Limb (tissue), 2 donors: ENCODE data around the gene PIAS3.
"Not testable (repeated sequence)": the region's sequence is repeated elsewhere in the genome, so short reads cannot be mapped to it uniquely, and the experiment has no call there.

Source experiments
- DNase-seq, 2 donors: peaks; one replicate each; pipeline ENCODE4 v3.0.0-alpha.2; 2016; ENCODE audit errors: extremely low spot score in 2 of 2

PIAS3 gene

GRCh38 chr1:145874646-145875045 lies 15.8 kb upstream of the PIAS3 start:
- no peak for DNase-seq

DNA sequence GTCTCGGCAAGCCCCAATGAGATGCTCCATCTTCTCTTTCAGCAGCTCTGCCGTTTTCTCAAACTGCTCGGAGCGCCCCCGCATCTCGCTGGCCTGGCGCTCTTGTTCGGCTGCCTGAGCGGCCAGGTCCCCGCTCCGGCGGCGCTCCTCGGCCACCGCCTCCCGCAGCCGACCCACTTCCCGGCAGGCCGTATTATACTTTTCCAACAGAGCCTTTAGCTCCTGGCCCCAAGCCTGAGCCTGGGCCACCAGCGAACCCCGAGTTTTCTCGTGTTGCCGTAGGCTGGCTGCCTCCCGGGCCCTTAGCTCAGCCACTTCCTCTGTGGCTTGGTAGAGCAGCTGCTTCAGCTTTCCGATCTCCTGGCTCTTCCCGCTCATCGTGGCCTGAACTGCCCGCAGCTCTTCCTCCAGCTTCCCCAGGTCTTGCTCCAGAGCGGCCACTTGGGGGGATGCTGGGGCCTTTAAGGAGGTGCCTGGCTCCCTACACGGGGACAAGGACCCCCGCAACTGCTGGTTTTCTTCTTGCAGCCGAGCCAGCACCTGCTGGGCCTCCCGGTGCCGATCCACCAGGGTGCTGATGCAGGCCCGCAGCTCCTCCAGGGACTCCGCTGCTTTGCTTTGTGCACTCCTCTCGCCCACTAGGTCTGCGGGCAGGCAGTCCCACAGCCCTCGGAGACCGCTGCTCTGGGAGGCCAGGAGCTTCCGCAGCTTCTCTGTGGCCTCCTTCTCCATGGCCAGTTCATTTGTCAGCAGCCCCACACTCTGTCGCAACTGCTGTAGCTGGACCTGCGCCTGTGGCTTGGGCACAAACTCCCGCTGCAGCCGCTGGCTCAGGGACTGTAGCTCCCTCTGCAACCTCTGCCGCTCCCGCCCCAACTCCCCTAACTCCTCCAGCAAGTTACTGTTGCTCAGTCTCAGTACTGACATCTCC lies 13.4 kb upstream of the PIAS3 start:
- peak; percentile 38 to 70 for DNase-seq

- no peak for DNase-seq
These were observed 9.4 kb upstream of the PIAS3 start for GRCh38 chr1:145868232-145868631.

DNA sequence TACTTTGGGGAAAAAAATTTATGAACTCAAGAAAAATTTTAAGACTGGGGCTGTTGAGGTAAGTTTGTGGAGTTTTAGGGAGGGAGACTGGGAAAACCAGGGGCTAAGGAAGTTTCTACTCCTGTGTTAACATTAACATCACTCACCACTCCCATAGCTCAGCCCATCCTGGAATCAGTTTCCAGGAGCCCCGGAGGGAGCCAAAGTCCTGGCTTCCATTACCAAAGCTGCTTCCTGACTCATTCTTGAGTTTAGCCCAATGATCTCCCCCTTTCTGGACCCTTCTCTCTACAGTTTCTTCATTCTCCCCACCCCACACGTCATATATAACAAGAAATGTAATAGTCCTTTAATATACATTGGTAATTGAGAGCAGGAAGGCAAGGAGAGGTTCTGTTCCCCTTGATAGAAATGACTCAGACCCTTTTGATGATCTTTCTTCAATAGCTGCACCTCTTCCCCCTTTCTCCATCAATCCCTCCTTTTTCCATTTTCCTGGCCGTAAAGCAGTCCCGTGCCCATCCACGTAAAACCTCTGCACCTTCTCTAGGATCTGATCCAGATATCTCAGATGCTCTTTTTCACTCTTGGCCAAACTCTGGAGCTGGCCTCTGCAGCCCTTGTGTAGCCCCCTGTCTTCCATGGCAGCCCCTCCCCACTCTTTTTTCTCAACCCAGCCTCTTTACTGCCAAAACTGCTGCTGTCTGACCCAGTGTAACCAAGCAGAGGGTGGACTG lies 4.6 kb upstream of the PIAS3 start:
- peak in 1 of 2 donors; percentile 75 for DNase-seq

- DNase-seq = peak; percentile 91 to 94
These were observed 676 bp upstream of the PIAS3 start for GRCh38 chr1:145859491-145860023.

- peak in 1 of 2 donors; percentile 9 for DNase-seq
These were observed 512 bp downstream of the PIAS3 start for GRCh38 chr1:145858238-145858900.

DNA sequence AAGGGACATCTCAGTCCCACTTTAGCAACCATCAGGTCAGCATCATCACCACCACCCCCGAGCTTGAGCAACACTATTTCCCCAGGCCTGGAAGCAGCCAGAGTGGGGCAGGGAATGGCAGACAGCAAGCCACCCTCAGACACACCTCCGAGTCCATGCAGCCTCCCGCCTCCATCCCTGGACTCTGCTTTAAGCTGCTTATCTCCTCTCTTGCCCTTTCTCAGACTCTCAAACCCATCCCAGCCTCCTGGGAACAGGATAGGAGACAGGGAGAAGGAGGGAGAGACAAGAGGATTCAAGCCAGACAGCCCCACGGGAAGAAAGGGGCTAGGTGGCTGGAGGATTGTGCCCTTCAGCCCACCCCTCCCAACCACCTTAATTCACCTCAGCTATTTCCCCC lies 1.7 kb downstream of the PIAS3 start:
- no peak for DNase-seq

DNA sequence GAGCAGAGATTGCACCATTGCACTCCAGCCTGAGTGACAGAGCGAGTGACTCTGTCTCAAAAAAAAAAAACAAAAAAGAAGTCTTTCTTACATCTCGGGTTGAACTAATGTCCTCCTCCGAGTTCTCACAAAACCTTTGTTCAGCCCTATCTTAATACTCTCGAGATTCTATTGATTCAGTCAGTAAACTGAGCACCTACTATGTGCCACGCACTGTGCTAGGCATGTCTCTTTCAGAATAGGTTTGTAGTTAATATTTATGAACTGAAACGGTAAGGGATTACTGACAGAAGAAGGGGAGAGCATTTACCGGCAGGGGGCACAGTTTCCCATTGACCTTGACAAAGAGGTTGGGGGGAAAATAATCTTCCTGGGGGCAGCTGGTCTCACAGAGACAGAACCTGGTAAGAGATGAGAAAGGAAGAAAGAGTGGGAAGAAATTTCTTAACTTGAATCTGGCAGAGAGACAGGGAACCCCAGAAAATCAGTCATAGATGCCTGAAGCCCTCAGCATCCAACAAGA lies 3.4 kb downstream of the PIAS3 start:
- no peak for DNase-seq

DNA sequence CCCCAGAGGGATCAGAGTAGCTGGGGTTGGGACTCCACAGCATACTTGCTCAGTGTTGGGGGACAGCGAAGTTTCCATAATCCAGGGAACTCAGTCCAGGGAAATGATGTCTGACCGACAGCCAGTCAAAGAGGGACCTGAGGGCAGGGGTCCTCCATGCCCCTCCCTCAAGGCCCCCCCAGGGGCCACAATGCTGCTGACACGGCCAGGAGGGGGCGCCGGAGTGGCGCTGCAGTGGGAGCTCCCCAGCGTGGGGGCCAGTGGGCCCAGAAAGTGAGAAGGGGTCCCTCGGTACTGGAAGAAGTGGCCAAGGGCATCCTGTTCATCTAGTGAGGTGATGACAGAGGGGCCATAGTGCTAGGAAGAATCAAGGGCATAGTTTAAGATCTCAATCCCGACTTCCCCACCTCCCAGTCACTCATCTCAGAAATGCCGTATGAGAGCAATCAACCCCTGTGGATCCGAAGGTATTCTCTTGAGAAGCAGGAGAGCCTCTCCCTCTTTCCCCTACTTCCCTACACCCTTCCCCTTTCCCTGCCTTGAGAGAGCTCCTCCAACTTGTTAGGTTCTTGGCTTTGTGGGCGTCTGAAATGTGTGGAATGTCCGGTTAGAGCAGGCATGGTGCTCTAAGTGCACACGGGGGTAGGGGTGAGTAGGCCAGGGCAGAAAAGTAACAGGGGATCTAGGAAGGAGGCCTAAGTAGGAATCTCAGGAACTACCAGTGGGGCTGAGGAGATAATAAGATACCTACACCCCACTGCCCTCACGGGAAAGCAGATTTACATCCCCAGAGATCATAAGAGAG lies 9.3 kb downstream of the PIAS3 start:
- DNase-seq = no peak

- no peak for DNase-seq
These were observed 11.1 kb downstream of the PIAS3 start for GRCh38 chr1:145847827-145848226.

- DNase-seq = peak in 1 of 2 donors; percentile 24
These were observed 12.7 kb downstream of the PIAS3 start for GRCh38 chr1:145846201-145846612.

- peak; percentile 81 to 89 for DNase-seq
These were observed 13.2 kb downstream of the PIAS3 start, which contains the start of gene NUDT17 for GRCh38 chr1:145845514-145846161. NUDT17 (plus strand) TSS chr1:145845630; CDS start chr1:145845641, 11 bp downstream.

- DNase-seq = no peak
These were observed 13.8 kb downstream of the PIAS3 start for GRCh38 chr1:145845144-145845513.

- DNase-seq = no peak
These were observed 15.8 kb downstream of the PIAS3 start for GRCh38 chr1:145843031-145843430.

DNA sequence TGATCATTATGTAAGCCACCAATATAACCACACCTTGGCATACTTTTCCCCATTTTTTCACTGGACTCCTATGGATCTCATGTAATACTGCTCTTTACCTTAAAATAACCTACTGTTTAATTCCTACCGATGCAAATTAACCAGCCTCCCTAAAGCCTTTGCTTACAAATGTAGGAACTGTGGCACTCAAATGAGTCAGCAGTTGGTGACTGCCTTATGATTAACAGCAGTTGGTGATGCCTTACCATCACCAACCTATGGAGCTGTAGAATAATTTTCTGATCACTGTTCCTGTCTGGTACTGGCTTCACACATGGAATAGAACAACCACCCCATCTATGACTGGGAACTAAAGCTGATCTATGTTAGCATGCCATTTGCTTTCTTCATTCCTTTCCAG lies 21.2 kb downstream of the PIAS3 start:
- no peak for DNase-seq

- not testable (repeated sequence) for DNase-seq
These were observed 28.1 kb downstream of the PIAS3 start for GRCh38 chr1:145830810-145831209.

GRCh38 chr1:145828367-145829026 lies 30.4 kb downstream of the PIAS3 start:
- no peak for DNase-seq

DNA sequence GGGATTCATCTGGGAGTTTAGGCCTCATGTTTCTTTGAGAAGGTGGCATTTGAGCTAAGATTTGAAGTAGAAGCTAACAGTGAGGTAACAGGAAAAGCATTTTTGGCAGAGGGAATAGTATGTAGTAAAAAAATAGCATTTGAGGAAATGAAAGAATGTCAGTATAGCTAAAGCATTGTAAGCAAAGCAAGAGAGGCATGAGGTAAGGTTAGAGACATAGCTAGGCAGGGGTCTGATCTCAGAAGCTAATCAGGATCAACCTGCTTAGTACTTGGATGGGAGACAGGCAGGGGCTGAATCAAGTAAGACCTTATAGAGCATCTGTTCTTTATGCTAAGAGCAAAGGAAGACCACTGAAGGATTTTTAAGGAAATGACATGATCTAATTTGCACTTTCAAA lies 30.9 kb downstream of the PIAS3 start:
- DNase-seq = no peak

DNA sequence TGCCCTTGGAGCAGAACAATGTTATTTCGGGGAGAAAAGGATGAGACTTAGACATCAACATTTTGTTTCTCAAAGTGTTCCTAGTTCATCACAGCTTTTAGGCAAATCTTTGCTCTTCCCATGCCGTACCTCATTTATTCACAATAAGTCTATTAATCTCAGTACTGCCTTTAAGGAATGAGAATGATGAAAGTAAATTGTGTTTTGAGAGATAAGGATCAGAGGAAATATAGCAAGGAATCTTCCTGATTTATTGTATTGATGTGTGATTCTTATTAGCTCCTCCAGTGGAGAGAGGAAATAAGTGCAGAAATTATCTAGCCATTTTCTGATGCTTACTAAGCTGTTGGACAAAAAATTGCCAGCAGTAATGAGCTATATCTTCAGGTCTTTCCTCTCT lies 32.9 kb downstream of the PIAS3 start:
- DNase-seq = no peak

GRCh38 chr1:145824499-145824842 lies 34.4 kb downstream of the PIAS3 start:
- DNase-seq = no peak
